ENCODE data around the gene SLC2A13. TPM values are rescaled to one million over a fixed set of nuclear protein-coding genes. Genes with fewer than 3 reads are reported as not detected.
"Not testable (repeated sequence)": the region's sequence is repeated elsewhere in the genome, so short reads cannot be mapped to it uniquely, and the experiment has no call there.

The SLC2A13 gene
- total RNA-seq, 6 experiments from 2014 or later, result 5.2 to 11.7 (median 8.7) TPM

- Histone ChIP-seq H3K4me1 (no peaks in the 10 kb centered on the region), H3K36me3 (no peaks in the 10 kb centered on the region), H3K27ac (no peak overlapping the region), H3K27me3 (no peaks in the 10 kb centered on the region), H3K4me3 (no peak overlapping the region), H3K9me3 (no peaks in the 10 kb centered on the region)
- no peak for DNase-seq
- no peak for ATAC-seq
- intact Hi-C loops (cut with DNase I), result no loop called here
- no peak for TF ChIP-seq CTCF (IDR thresholded peaks at IDR 0.05)
- no peak for TF ChIP-seq POLR2A (IDR thresholded peaks at IDR 0.05)
- WGBS (ENCODE audit: insufficient coverage, low coverage, low lambda C conversion rate, missing lambda C conversion rate), result 94% methylated on average over 2 of the region's 2 CpGs
These were observed 310.4 kb downstream of the SLC2A13 start for GRCh38 chr12:39795481-39795880.

GRCh38 chr12:39792938-39793337, 312.9 kb downstream of the SLC2A13 start:
- WGBS (ENCODE audit: insufficient coverage, low coverage, low lambda C conversion rate, missing lambda C conversion rate), result 90% methylated on average over 1 of the region's 1 CpG
- TF ChIP-seq CTCF (IDR thresholded peaks at IDR 0.05), result no peak
- TF ChIP-seq POLR2A (IDR thresholded peaks at IDR 0.05), result no peak
- H3K4me1 ChIP-seq, result no peaks in the 10 kb centered on the region
- H3K27ac ChIP-seq, result no peak overlapping the region
- H3K27me3 ChIP-seq, result no peaks in the 10 kb centered on the region
- no peak for DNase-seq
- H3K36me3 ChIP-seq, result no peaks in the 10 kb centered on the region
- H3K4me3 ChIP-seq, result no peak overlapping the region
- H3K9me3 ChIP-seq, result no peaks in the 10 kb centered on the region
- intact Hi-C loops (cut with DNase I), result no loop called here
- ATAC-seq, result no peak

- Histone ChIP-seq H3K36me3 (no peaks in the 10 kb centered on the region), H3K4me1 (no peaks in the 10 kb centered on the region), H3K27me3 (no peaks in the 10 kb centered on the region), H3K9me3 (no peaks in the 10 kb centered on the region), H3K27ac (no peak overlapping the region), H3K4me3 (no peak overlapping the region)
- DNase-seq (no peak), ATAC-seq (no peak)
- WGBS (ENCODE audit: insufficient coverage, low coverage, low lambda C conversion rate, missing lambda C conversion rate), result 94% methylated on average over 2 of the region's 2 CpGs
- TF ChIP-seq POLR2A (IDR thresholded peaks at IDR 0.05) (no peak), CTCF (IDR thresholded peaks at IDR 0.05) (no peak)
- intact Hi-C loops (cut with DNase I), result no loop called here
These were observed 317.6 kb downstream of the SLC2A13 start for GRCh38 chr12:39788239-39788638.

- ATAC-seq; intact Hi-C loops (cut with DNase I); H3K27me3 ChIP-seq; H3K27ac ChIP-seq; H3K4me3 ChIP-seq; H3K4me1 ChIP-seq; H3K9me3 ChIP-seq; H3K36me3 ChIP-seq; DNase-seq: not testable (repeated sequence)
- WGBS (ENCODE audit: insufficient coverage, low coverage, low lambda C conversion rate, missing lambda C conversion rate), result 68% methylated on average over 2 of the region's 2 CpGs
These were observed 320.1 kb downstream of the SLC2A13 start for GRCh38 chr12:39785814-39786213.

- H3K36me3 ChIP-seq, result no peaks in the 10 kb centered on the region
These were observed 323.8 kb downstream of the SLC2A13 start for GRCh38 chr12:39782026-39782545.

More at GRCh38 chr12:39782026-39782545, 323.8 kb downstream of the SLC2A13 start:
- H3K9me3 ChIP-seq, result no peaks in the 10 kb centered on the region
- no peaks in the 10 kb centered on the region for H3K4me1 ChIP-seq
- DNase-seq (no peak), ATAC-seq (no peak)
- 79% methylated on average over 7 of the region's 7 CpGs for WGBS (ENCODE audit: insufficient coverage, low coverage, low lambda C conversion rate, missing lambda C conversion rate)
- TF ChIP-seq POLR2A (IDR thresholded peaks at IDR 0.05), result no peak
- TF ChIP-seq CTCF (IDR thresholded peaks at IDR 0.05), result no peak
- H3K4me3 ChIP-seq, result no peak overlapping the region
- intact Hi-C loops (cut with DNase I), result no loop called here
- no peak overlapping the region for H3K27ac ChIP-seq
- no peaks in the 10 kb centered on the region for H3K27me3 ChIP-seq
